PC-3 (cell line): Measurements from ENCODE around the gene ZNF622. TPM values are rescaled to one million over a fixed set of nuclear protein-coding genes. Genes with fewer than 3 reads are reported as not detected.

ENCODE experiments used
- ATAC-seq: fragments of 200-7000 bp; cut with Tn5 transposase; 2 replicates; pipeline ENCODE4 v1.9.1; 2020; ENCODE audit warnings: mild to moderate bottlenecking, moderate library complexity
- BruUV-seq: library from RNA; stranded (reverse); fragments of 400-500 nt; replicated peaks from 2 replicates; lab custom pipeline; 2021; lab: Mats Ljungman, UMichigan
- CTCF ChIA-PET: fragments of 300-600 bp; sonication (Branson Sonifier 250); formaldehyde crosslinking; loops from one replicate; lab custom pipeline; 2022; ENCODE audit warnings: antibody characterized with exemption; lab: Charles Lee
- POLR2A ChIA-PET: fragments of 300-600 bp; sonication (Branson Sonifier 250); formaldehyde crosslinking; loops from one replicate; lab custom pipeline; 2022; ENCODE audit warnings: antibody characterized with exemption; ENCODE audit not compliant: unreplicated experiment; lab: Charles Lee
- DNase-seq: peaks from one replicate; pipeline ENCODE4 v3.0.0-alpha.2; 2015
- H2AFZ ChIP-seq: fragments of 300-600 bp; sonication (generic); 2 replicates; pipeline ENCODE4 v1.6.0; 2016; ENCODE audit warnings: antibody characterized with exemption, low read length
- H3F3A ChIP-seq: fragments of 300-600 bp; sonication (generic); one replicate; pipeline ENCODE4 v1.6.0; 2017; ENCODE audit warnings: antibody characterized with exemption, low read length, control low read depth, mild to moderate bottlenecking; ENCODE audit not compliant: unreplicated experiment
- H3K27ac ChIP-seq: fragments of 300-600 bp; sonication (generic); 2 replicates; pipeline ENCODE4 v1.5.1; 2016; ENCODE audit warnings: mild to moderate bottlenecking, low read length
- H3K27me3 ChIP-seq: fragments of 300-600 bp; sonication (generic); 2 replicates; pipeline ENCODE4 v1.6.1; 2016; ENCODE audit warnings: low read length, mixed read lengths
- H3K36me3 ChIP-seq: fragments of 300-600 bp; sonication (generic); 2 replicates; pipeline ENCODE4 v1.6.1; 2016; ENCODE audit warnings: low read depth, mixed run types, low read length, mixed read lengths
- H3K4me1 ChIP-seq: fragments of 300-600 bp; sonication (generic); 2 replicates; pipeline ENCODE4 v1.5.1; 2016; ENCODE audit warnings: low read length; ENCODE audit not compliant: insufficient read depth
- H3K4me2 ChIP-seq: fragments of 300-600 bp; sonication (generic); 2 replicates; pipeline ENCODE4 v1.6.0; 2016; ENCODE audit warnings: low read length
- H3K4me3 ChIP-seq: fragments of 300-600 bp; sonication (generic); 2 replicates; pipeline ENCODE4 v1.5.1; 2016; ENCODE audit warnings: mild to moderate bottlenecking, low read length, mixed read lengths
- H3K79me2 ChIP-seq: fragments of 300-600 bp; sonication (generic); 2 replicates; pipeline ENCODE4 v1.6.1; 2017; ENCODE audit warnings: low read length, mixed read lengths
- H3K9ac ChIP-seq: fragments of 300-600 bp; sonication (generic); 2 replicates; pipeline ENCODE4 v1.6.0; 2016; ENCODE audit warnings: mild to moderate bottlenecking, low read length
- H3K9me2 ChIP-seq: fragments of 300-600 bp; sonication (generic); replicated peaks from 2 replicates; pipeline ENCODE4 v1.6.1; 2016; ENCODE audit warnings: mixed run types, low read length, mixed read lengths
- H3K9me3 ChIP-seq: fragments of 300-600 bp; sonication (generic); 2 replicates; pipeline ENCODE4 v1.6.1; 2016; ENCODE audit warnings: low read length, mixed read lengths
- H4K20me1 ChIP-seq: fragments of 300-600 bp; sonication (generic); 2 replicates; pipeline ENCODE4 v1.6.1; 2016; ENCODE audit warnings: low read length, mixed read lengths
- CTCF ChIP-seq: fragments of 300-600 bp; sonication (generic); conservative IDR thresholded peaks from 2 replicates; pipeline ENCODE4 v1.5.1; 2017; ENCODE audit warnings: antibody characterized with exemption, low read depth, mild to moderate bottlenecking, low read length
- EZH2 ChIP-seq: fragments of 300-600 bp; sonication (generic); IDR thresholded peaks from one replicate; pipeline ENCODE4 v1.6.1; 2017; ENCODE audit warnings: antibody characterized with exemption, mild to moderate bottlenecking, low read length; ENCODE audit not compliant: unreplicated experiment
- EZH2phosphoT487 ChIP-seq: fragments of 300-600 bp; sonication (generic); IDR thresholded peaks from 2 replicates; pipeline ENCODE4 v1.6.1; 2018; ENCODE audit warnings: mild to moderate bottlenecking, antibody characterized with exemption, low read length, borderline replicate concordance
- intact Hi-C: fragments of 100-400 bp; cut with micrococcal nuclease; formaldehyde crosslinking; loops from 2 replicates; pipeline ENCODE4 v1.9.0; 2023
- total RNA-seq: library from RNA; depleted of rRNA; stranded (reverse); fragments of >200 nt; gene quantifications from 2 replicates; pipeline ENCODE4 v1.2.3, GENCODE V29; 2014

The ZNF622 gene
- total RNA-seq, 1 experiment from 2014 or later = 76.9 TPM

GRCh38 chr5:16431490-16431889, 34.1 kb downstream of the ZNF622 start:
- POLR2A ChIA-PET = no interaction called here
- peaks cover 51% of the 10 kb centered on the region for H3K27me3 ChIP-seq
- TF ChIP-seq EZH2phosphoT487 (no peak), CTCF (no peak), EZH2 (no peak)
- H3K4me3 ChIP-seq = no peak overlapping the region
- intact Hi-C loops = no loop called here
- H3F3A ChIP-seq = no peaks in the 10 kb centered on the region
- H3K4me1 ChIP-seq = no peaks in the 10 kb centered on the region
- no peaks in the 10 kb centered on the region for H3K9me3 ChIP-seq
- H3K79me2 ChIP-seq = no peaks in the 10 kb centered on the region
- ATAC-seq (no peak), DNase-seq (no peak)
- CTCF ChIA-PET = no interaction called here
- H3K36me3 ChIP-seq = no peaks in the 10 kb centered on the region
- H3K9ac ChIP-seq = no peak overlapping the region
- H3K9me2 ChIP-seq = no peaks in the 10 kb centered on the region
- no peaks in the 10 kb centered on the region for H4K20me1 ChIP-seq
- H3K4me2 ChIP-seq = no peak overlapping the region
- no TSS peak for BruUV-seq
- H2AFZ ChIP-seq = no peak overlapping the region
- H3K27ac ChIP-seq = no peak overlapping the region

- no peaks in the 10 kb centered on the region for H4K20me1 ChIP-seq
- ChIA-PET CTCF (no interaction called here), POLR2A (no interaction called here)
- no peaks in the 10 kb centered on the region for H3K79me2 ChIP-seq
- no peak overlapping the region for H3K27ac ChIP-seq
- H3K36me3 ChIP-seq = no peaks in the 10 kb centered on the region
- H3K4me1 ChIP-seq = no peaks in the 10 kb centered on the region
- ATAC-seq = no peak
- H3K9ac ChIP-seq = no peak overlapping the region
- H3K9me3 ChIP-seq = no peaks in the 10 kb centered on the region
- H3K27me3 ChIP-seq = peaks cover 56% of the 10 kb centered on the region
- no peak overlapping the region for H2AFZ ChIP-seq
- H3K4me2 ChIP-seq = no peak overlapping the region
- TF ChIP-seq EZH2 (no peak), CTCF (no peak), EZH2phosphoT487 (no peak)
- H3F3A ChIP-seq = no peaks in the 10 kb centered on the region
- intact Hi-C loops = no loop called here
- no peak for DNase-seq
- no TSS peak for BruUV-seq
- H3K4me3 ChIP-seq = no peak overlapping the region
- H3K9me2 ChIP-seq = no peaks in the 10 kb centered on the region
Observed at GRCh38 chr5:16430349-16431089, 35.1 kb downstream of the ZNF622 start.

- CTCF ChIA-PET = no interaction called here
- POLR2A ChIA-PET = no interaction called here
- Histone ChIP-seq H3K9ac (no peak overlapping the region), H3K79me2 (no peaks in the 10 kb centered on the region), H2AFZ (no peak overlapping the region), H3F3A (no peaks in the 10 kb centered on the region), H3K4me2 (no peak overlapping the region), H3K4me1 (no peaks in the 10 kb centered on the region), H3K36me3 (no peaks in the 10 kb centered on the region), H3K27me3 (peaks cover 43% of the 10 kb centered on the region), H3K9me3 (no peaks in the 10 kb centered on the region), H3K27ac (no peak overlapping the region), H4K20me1 (no peaks in the 10 kb centered on the region), H3K9me2 (no peaks in the 10 kb centered on the region), H3K4me3 (no peak overlapping the region)
- DNase-seq (no peak), ATAC-seq (no peak)
- intact Hi-C loops = no loop called here
- TF ChIP-seq CTCF (peak; percentile 38; the same call in 1 of the 2 replicates), EZH2phosphoT487 (no peak), EZH2 (no peak)
- no TSS peak for BruUV-seq
Observed at GRCh38 chr5:16428359-16428758, 37.2 kb downstream of the ZNF622 start.
